Left lobe of liver (tissue), 1 donor: ENCODE results near the gene THADA. TPM values are rescaled to one million over a fixed set of nuclear protein-coding genes. Genes with fewer than 3 reads are reported as not detected.

Experiments used
- total RNA-seq: library from RNA; stranded (reverse); gene quantifications from one replicate; pipeline ENCODE4 v1.2.1, GENCODE V29; 2021
- donor health status: DM: no; HTN: yes; CAD: no.

Gene THADA
- total RNA-seq, 1 donor from 2014 or later = 20.0 TPM

Other genes starting within 250 kb of the THADA start
- 1.6 TPM for gene PLEKHH2, start 41.2 kb upstream of the THADA start, total RNA-seq
- not detected for gene C1GALT1C1L, start 80.4 kb upstream of the THADA start, total RNA-seq
- gene DYNC2LI1, start 178.0 kb upstream of the THADA start, total RNA-seq = 5.1 TPM
- 57.0 TPM for gene ABCG5, start 242.8 kb upstream of the THADA start, total RNA-seq
- gene ABCG8, start 242.9 kb upstream of the THADA start, total RNA-seq = 121 TPM